Gastrocnemius medialis (tissue), 4 donors: ENCODE measurements around the gene SH2D3A. TPM values are rescaled to one million over a fixed set of nuclear protein-coding genes. Genes with fewer than 3 reads are reported as not detected.
"Not testable (repeated sequence)": the region's sequence is repeated elsewhere in the genome, so short reads cannot be mapped to it uniquely, and the experiment has no call there.

Source experiments
- ATAC-seq, 2 donors: fragments of 150-250 bp; one replicate each; pipeline ENCODE4 v1.9.1; 2016
- DNase-seq, 2 donors: peaks; one replicate each; pipeline ENCODE4 v3.0.0-alpha.2; 2019
- H3K27ac ChIP-seq, 4 donors: fragments of 200-600 bp; sonication (generic); 1 replicate in 1 of 4; 2 replicates in 3 of 4; pipeline ENCODE4 v1.5.1; 2016 to 2018; ENCODE audit warnings: mild to moderate bottlenecking in 2 of 4, moderate library complexity in 1 of 4
- H3K27me3 ChIP-seq, 3 donors: fragments of 200-600 bp; sonication (generic) in 2 of 3; 1 replicate in 1 of 3; 2 replicates in 2 of 3; pipeline versions ENCODE4 v1.5.1 to v1.6.0; 2016 to 2019; ENCODE audit warnings: mild to moderate bottlenecking in 1 of 3, moderate library complexity in 1 of 3
- H3K36me3 ChIP-seq, 2 donors: fragments of 200-600 bp; sonication (generic) in 1 of 2; one replicate each; pipeline ENCODE4 v1.5.1; 2017 to 2018
- H3K4me1 ChIP-seq, 2 donors: fragments of 200-600 bp; sonication (generic) in 1 of 2; one replicate each; pipeline ENCODE4 v1.5.1; 2016 to 2017; ENCODE audit warnings: mild to moderate bottlenecking in 2 of 2
- H3K4me3 ChIP-seq, 4 donors: fragments of 200-600 bp; sonication (generic) in 3 of 4; 1 replicate in 1 of 4; 2 replicates in 3 of 4; pipeline ENCODE4 v1.5.1; 2016 to 2019; ENCODE audit warnings: mild to moderate bottlenecking in 2 of 4
- H3K9me3 ChIP-seq, 3 donors: fragments of 200-600 bp; sonication (generic) in 2 of 3; 1 replicate in 1 of 3; 2 replicates in 2 of 3; pipeline ENCODE4 v1.5.1; 2016 to 2019
- CTCF ChIP-seq, 5 experiments: fragments of 450-650 bp in 3 of 5; fragments of 200-600 bp in 2 of 5; sonication (generic) in 2 of 5; IDR thresholded peaks in 4 of 5; conservative IDR thresholded peaks in 1 of 5; 1 replicate in 4 of 5; 2 replicates in 1 of 5; pipeline ENCODE4 v1.5.1; 2016 to 2019; ENCODE audit warnings: antibody characterized with exemption in 5 of 5, mild to moderate bottlenecking in 3 of 5, moderate library complexity in 3 of 5
- POLR2A ChIP-seq, 2 donors: fragments of 450-650 bp; IDR thresholded peaks; one replicate each; pipeline ENCODE4 v1.6.1; 2017; ENCODE audit warnings: antibody characterized with exemption in 2 of 2, mild to moderate bottlenecking in 2 of 2, moderate library complexity in 2 of 2
- in situ Hi-C, 4 donors: fragments of 200-750 bp; cut with MboI; loops; one replicate each; pipeline versions ENCODE4 v1.15.0 to v1.8.0; 2017; ENCODE audit warnings: low sequenced_read_pairs in 4 of 4
- intact Hi-C: fragments of 100-400 bp; cut with DNase I; formaldehyde crosslinking; loops from one replicate; pipeline ENCODE4 v1.15.1; 2023; ENCODE audit warnings: low total_unique reads
- total RNA-seq, 4 donors: library from RNA; depleted of rRNA; stranded (reverse); fragments of >200 nt; gene quantifications; one replicate each; pipeline versions ENCODE4 v1.1.0 to v1.2.3, GENCODE V29; 2016

SH2D3A gene
- total RNA-seq, 4 donors from 2014 or later, result not detected

GRCh38 chr19:6787393-6787792 lies 20.2 kb upstream of the SH2D3A start:
- DNase-seq (no peak), ATAC-seq (no peak)
- no peaks in the 10 kb centered on the region for H3K4me1 ChIP-seq
- intact Hi-C loops, result no loop called here
- no peaks in the 10 kb centered on the region for H3K36me3 ChIP-seq
- in situ Hi-C loops, result no loop called here
- no peak overlapping the region for H3K27ac ChIP-seq
- H3K27me3 ChIP-seq, result no peaks in the 10 kb centered on the region
- H3K9me3 ChIP-seq, result no peaks in the 10 kb centered on the region
- H3K4me3 ChIP-seq, result no peak overlapping the region
- TF ChIP-seq CTCF (IDR thresholded peaks at IDR 0.05 in 4 of 5, conservative IDR thresholded peaks at IDR 0.05 in 1 of 5), result no peak
- no peak for TF ChIP-seq POLR2A (IDR thresholded peaks at IDR 0.05)

- Histone ChIP-seq H3K9me3 (no peaks in the 10 kb centered on the region), H3K27me3 (no peaks in the 10 kb centered on the region), H3K4me1 (no peaks in the 10 kb centered on the region), H3K4me3 (no peak overlapping the region), H3K36me3 (no peaks in the 10 kb centered on the region), H3K27ac (no peak overlapping the region)
- intact Hi-C loops (no loop called here), in situ Hi-C loops (no loop called here)
- ATAC-seq, result no peak
- TF ChIP-seq POLR2A (IDR thresholded peaks at IDR 0.05) (no peak), CTCF (IDR thresholded peaks at IDR 0.05 in 4 of 5, conservative IDR thresholded peaks at IDR 0.05 in 1 of 5) (no peak)
- DNase-seq, result no peak
These were observed 12.0 kb upstream of the SH2D3A start for GRCh38 chr19:6779206-6779605.

- Histone ChIP-seq H3K36me3 (no peaks in the 10 kb centered on the region), H3K4me1 (no peaks in the 10 kb centered on the region), H3K27me3 (no peaks in the 10 kb centered on the region), H3K27ac (no peak overlapping the region), H3K4me3 (no peak overlapping the region), H3K9me3 (no peaks in the 10 kb centered on the region)
- DNase-seq (no peak), ATAC-seq (no peak)
- intact Hi-C loops, result no loop called here
- TF ChIP-seq POLR2A (IDR thresholded peaks at IDR 0.05) (no peak), CTCF (IDR thresholded peaks at IDR 0.05 in 4 of 5, conservative IDR thresholded peaks at IDR 0.05 in 1 of 5) (no peak)
- in situ Hi-C loops, result no loop called here
These were observed 11.2 kb upstream of the SH2D3A start for GRCh38 chr19:6778386-6778785.

- Histone ChIP-seq H3K36me3 (no peaks in the 10 kb centered on the region), H3K4me3 (no peak overlapping the region), H3K4me1 (no peaks in the 10 kb centered on the region), H3K27me3 (peaks cover 0 to 2% (median 0%) of the 10 kb centered on the region in 3 donors), H3K27ac (no peak overlapping the region), H3K9me3 (no peaks in the 10 kb centered on the region)
- TF ChIP-seq POLR2A (IDR thresholded peaks at IDR 0.05), result no peak
- TF ChIP-seq CTCF (IDR thresholded peaks at IDR 0.05 in 4 of 5, conservative IDR thresholded peaks at IDR 0.05 in 1 of 5), result no peak
- no peak for ATAC-seq
- in situ Hi-C loops, result no loop called here
- intact Hi-C loops, result no loop called here
- no peak for DNase-seq
These were observed 10.2 kb upstream of the SH2D3A start for GRCh38 chr19:6777434-6777833.

- Histone ChIP-seq H3K4me1 (no peaks in the 10 kb centered on the region), H3K36me3 (no peaks in the 10 kb centered on the region), H3K27ac (no peak overlapping the region), H3K4me3 (no peak overlapping the region), H3K9me3 (no peaks in the 10 kb centered on the region), H3K27me3 (peaks cover 0 to 6% (median 0%) of the 10 kb centered on the region in 3 donors)
- intact Hi-C loops, result no loop called here
- ATAC-seq (no peak), DNase-seq (no peak)
- in situ Hi-C loops, result no loop called here
- no peak for TF ChIP-seq CTCF (IDR thresholded peaks at IDR 0.05 in 4 of 5, conservative IDR thresholded peaks at IDR 0.05 in 1 of 5)
- no peak for TF ChIP-seq POLR2A (IDR thresholded peaks at IDR 0.05)
These were observed 9.8 kb upstream of the SH2D3A start for GRCh38 chr19:6776999-6777398.

- in situ Hi-C loops, ATAC-seq, intact Hi-C loops: not testable (repeated sequence)
These were observed 8.8 kb upstream of the SH2D3A start for GRCh38 chr19:6776045-6776444.

More at GRCh38 chr19:6776045-6776444, 8.8 kb upstream of the SH2D3A start:
- not testable (repeated sequence) for H3K36me3 ChIP-seq, H3K27ac ChIP-seq, H3K9me3 ChIP-seq, H3K27me3 ChIP-seq, DNase-seq, H3K4me3 ChIP-seq, H3K4me1 ChIP-seq
